Fibroblast of villous mesenchyme (primary cell): ENCODE data around the gene ATP6V1C2. TPM values are rescaled to one million over a fixed set of nuclear protein-coding genes. Genes with fewer than 3 reads are reported as not detected.

ENCODE experiments used
- DNase-seq: peaks from one replicate; pipeline ENCODE4 v3.0.0-alpha.2; 2010; ENCODE audit warnings: low read depth
- H3K4me3 ChIP-seq: 2 replicates; pipeline ENCODE4 v1.5.1; 2011; ENCODE audit warnings: low read depth, mild to moderate bottlenecking, low read length
- small RNA-seq: library from RNA; depleted of rRNA; stranded (forward); fragments of <200 nt; gene quantifications from one replicate; pipeline ENCODE3, GENCODE V24; 2012
- total RNA-seq: library from RNA; depleted of rRNA; stranded (reverse); fragments of >200 nt; gene quantifications from 2 replicates; pipeline ENCODE4 v1.2.3, GENCODE V29; 2012
- TF ChIP-seq, protein P1 (sequence below): IDR thresholded peaks from 2 replicates; pipeline ENCODE4 v1.5.1; 2012; ENCODE audit warnings: low read depth, mild to moderate bottlenecking, low read length; ENCODE audit not compliant: insufficient read depth

The ATP6V1C2 gene
- total RNA-seq, 1 donor = under 0.01 TPM

DNA sequence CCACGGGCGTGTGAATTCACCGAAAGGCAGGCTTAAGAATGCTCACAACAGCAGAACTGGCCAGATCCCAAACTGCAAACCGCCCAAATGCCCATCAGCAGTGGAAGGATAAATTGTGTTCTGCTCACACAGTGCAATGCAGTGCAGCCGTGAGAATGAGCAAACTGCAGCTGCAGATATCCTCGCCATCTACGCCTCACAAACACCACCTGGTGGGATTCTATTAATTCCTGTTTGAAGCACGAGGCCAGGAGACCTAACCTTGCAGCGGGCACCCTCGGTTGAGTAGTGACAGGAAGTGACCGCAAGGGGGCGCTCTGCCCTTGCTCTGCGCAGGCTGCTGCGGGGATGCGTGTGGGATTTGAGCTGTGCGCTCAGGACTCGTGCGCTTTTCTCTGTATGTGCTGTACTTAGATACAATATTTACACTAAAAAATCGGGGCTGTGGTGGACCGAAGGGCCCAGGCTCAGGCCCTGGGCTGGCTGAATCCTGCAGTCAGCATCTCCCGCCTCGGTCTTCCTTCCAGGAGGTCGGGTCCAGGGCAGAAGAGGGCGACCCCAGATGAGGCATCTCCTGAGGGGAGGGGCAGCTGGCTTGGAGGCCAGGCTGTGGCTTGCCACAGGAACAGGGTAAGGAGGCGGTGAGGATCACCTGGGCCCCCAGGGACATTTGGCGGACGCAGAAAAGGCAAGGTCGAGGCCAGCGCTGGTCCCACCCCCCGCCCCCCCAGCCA lies 110.9 kb downstream of the ATP6V1C2 start:
- TF ChIP-seq, protein P1, sequence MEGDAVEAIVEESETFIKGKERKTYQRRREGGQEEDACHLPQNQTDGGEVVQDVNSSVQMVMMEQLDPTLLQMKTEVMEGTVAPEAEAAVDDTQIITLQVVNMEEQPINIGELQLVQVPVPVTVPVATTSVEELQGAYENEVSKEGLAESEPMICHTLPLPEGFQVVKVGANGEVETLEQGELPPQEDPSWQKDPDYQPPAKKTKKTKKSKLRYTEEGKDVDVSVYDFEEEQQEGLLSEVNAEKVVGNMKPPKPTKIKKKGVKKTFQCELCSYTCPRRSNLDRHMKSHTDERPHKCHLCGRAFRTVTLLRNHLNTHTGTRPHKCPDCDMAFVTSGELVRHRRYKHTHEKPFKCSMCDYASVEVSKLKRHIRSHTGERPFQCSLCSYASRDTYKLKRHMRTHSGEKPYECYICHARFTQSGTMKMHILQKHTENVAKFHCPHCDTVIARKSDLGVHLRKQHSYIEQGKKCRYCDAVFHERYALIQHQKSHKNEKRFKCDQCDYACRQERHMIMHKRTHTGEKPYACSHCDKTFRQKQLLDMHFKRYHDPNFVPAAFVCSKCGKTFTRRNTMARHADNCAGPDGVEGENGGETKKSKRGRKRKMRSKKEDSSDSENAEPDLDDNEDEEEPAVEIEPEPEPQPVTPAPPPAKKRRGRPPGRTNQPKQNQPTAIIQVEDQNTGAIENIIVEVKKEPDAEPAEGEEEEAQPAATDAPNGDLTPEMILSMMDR = peak; percentile 98
- peak; percentile 70 for DNase-seq
- no peak overlapping the region for H3K4me3 ChIP-seq

DNA sequence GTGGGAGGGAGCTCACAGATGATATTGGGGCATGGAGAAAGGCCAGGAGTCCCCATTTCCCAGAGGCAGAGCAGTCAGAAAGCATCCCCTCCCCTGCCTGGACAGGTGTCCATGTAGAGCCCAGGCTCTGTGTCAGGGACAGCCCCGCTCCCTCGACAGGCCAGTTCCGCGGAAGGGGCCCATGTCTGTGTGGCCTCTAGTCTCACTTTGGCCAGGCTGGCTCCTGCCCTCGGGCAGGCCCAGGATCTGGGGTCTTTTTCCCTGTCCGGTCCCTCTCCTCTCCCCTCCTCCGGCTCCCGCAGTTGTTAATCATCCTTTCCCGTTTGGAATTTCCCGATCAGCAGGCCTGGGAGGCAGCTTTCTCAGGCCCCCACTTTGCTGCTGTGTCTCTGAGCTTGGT lies 111.6 kb downstream of the ATP6V1C2 start:
- TF ChIP-seq, protein P1 = no peak
- DNase-seq = no peak
- H3K4me3 ChIP-seq = no peak overlapping the region

DNA sequence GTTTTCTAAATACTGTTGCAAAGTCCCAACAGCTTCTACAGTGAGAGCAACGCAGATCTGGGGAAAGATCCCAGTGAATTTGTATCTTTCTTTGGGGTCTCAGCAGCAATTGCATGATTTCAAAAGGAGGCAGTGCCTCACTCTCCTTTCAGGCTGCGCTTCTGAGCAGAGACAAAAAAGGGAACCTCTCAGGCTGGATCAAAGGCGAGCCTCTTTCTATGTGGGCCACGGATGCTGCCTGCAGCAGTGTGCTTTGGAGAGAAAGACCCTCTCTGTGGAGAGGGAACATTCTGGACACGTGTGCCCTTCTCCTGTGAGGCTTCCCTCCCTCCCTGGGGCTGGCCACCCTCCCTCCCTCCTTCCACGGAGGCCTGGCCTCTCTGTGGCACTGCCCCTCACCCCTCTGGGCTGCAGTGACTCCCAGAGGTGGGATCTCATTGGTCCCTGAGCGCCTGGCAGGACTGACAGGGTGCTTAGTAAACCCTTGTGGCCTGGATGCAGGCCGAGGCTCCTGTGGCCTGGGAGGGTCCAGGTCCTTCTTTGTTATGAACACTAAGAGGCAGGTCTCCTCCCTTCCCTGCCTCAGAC lies 112.7 kb downstream of the ATP6V1C2 start:
- TF ChIP-seq, protein P1 = no peak
- no peak for DNase-seq
- H3K4me3 ChIP-seq = no peak overlapping the region

Small RNA genes within 50 kb of the gene (small RNA-seq; reads per million reads assigned to genes)
- not detected for gene RNU7-138P
- not detected for gene RNU7-176P

Other genes starting within 250 kb of the ATP6V1C2 start
- 45.1 and 51.8 TPM in 2 replicates for gene NOL10, start 31.7 kb upstream of the ATP6V1C2 start, total RNA-seq
- gene PDIA6, start 91.2 kb downstream of the ATP6V1C2 start, total RNA-seq = 276 and 412 TPM in 2 replicates
- not detected in 2 replicates for gene KCNF1, start 190.3 kb downstream of the ATP6V1C2 start, total RNA-seq